Neural cell (in vitro differentiated cells): ENCODE data around the gene NBPF11. TPM values are rescaled to one million over a fixed set of nuclear protein-coding genes. Genes with fewer than 3 reads are reported as not detected.
"Not testable (repeated sequence)": the region's sequence is repeated elsewhere in the genome, so short reads cannot be mapped to it uniquely, and the experiment has no call there.

Experiments used
- H2AFZ ChIP-seq: fragments of 200-600, 300-800 bp; sonication (generic), shearing (Covaris generic); 2 replicates; pipeline ENCODE4 v1.6.0; 2014; ENCODE audit warnings: low read depth, mild to moderate bottlenecking, antibody characterized with exemption, low read length, moderate library complexity
- H3F3A ChIP-seq: fragments of 200-600 bp; shearing (Covaris generic); 2 replicates; pipeline ENCODE4 v1.6.1; 2016; ENCODE audit warnings: mild to moderate bottlenecking, moderate library complexity, mixed read lengths, antibody characterized with exemption, low read length; ENCODE audit not compliant: insufficient read depth, poor library complexity, severe bottlenecking
- H3K27ac ChIP-seq: fragments of 200-600, 300-800 bp; sonication (generic), shearing (Covaris generic); 2 replicates; pipeline ENCODE4 v1.5.1; 2014; ENCODE audit warnings: mild to moderate bottlenecking, low read length, moderate library complexity
- H3K27me3 ChIP-seq: fragments of 300-800, 200-600 bp; sonication (generic), shearing (Covaris generic); 2 replicates; pipeline ENCODE4 v1.6.0; 2014; ENCODE audit warnings: mild to moderate bottlenecking, low read depth, low read length, moderate library complexity; ENCODE audit not compliant: insufficient read depth
- H3K36me3 ChIP-seq: fragments of 300-800, 200-600 bp; sonication (generic), shearing (Covaris generic); 2 replicates; pipeline ENCODE4 v1.5.1; 2014; ENCODE audit warnings: mild to moderate bottlenecking, antibody characterized with exemption, low read length, moderate library complexity; ENCODE audit not compliant: insufficient read depth
- H3K4me2 ChIP-seq: fragments of 300-800, 200-600 bp; sonication (generic), shearing (Covaris generic); 2 replicates; pipeline ENCODE4 v1.6.0; 2014; ENCODE audit warnings: mild to moderate bottlenecking, low read length
- H3K4me3 ChIP-seq: fragments of 300-800, 200-600 bp; sonication (generic), shearing (Covaris generic); 2 replicates; pipeline ENCODE4 v1.5.1; 2014; ENCODE audit warnings: mild to moderate bottlenecking, low read length, moderate library complexity
- H3K79me2 ChIP-seq: fragments of 200-600 bp; shearing (Covaris generic); replicated peaks from 2 replicates; pipeline ENCODE4 v1.6.0; 2014; ENCODE audit warnings: mild to moderate bottlenecking, low read length, moderate library complexity; ENCODE audit not compliant: insufficient read depth
- H3K9ac ChIP-seq: fragments of 300-800, 200-600 bp; sonication (generic), shearing (Covaris generic); 2 replicates; pipeline ENCODE4 v1.6.1; 2016; ENCODE audit warnings: mild to moderate bottlenecking, low read length, mixed read lengths
- H3K9me2 ChIP-seq: fragments of 200-600 bp; shearing (Covaris generic); 2 replicates; pipeline ENCODE4 v1.6.1; 2016; ENCODE audit warnings: mild to moderate bottlenecking, low read length, mixed read lengths; ENCODE audit not compliant: insufficient read depth
- H3K9me3 ChIP-seq: fragments of 200-600, 300-800 bp; sonication (generic), shearing (Covaris generic); 2 replicates; pipeline ENCODE4 v1.6.1; 2016; ENCODE audit warnings: mild to moderate bottlenecking, mixed run types, low read length, moderate library complexity, mixed read lengths
- H4K20me1 ChIP-seq: fragments of 200-600 bp; shearing (Covaris generic); 2 replicates; pipeline ENCODE4 v1.6.1; 2016; ENCODE audit warnings: mild to moderate bottlenecking, mixed run types; ENCODE audit not compliant: insufficient read depth
- polyA plus RNA-seq: library from polyadenylated mRNA; depleted of rRNA; stranded (reverse); fragments of >200 nt; gene quantifications from 2 replicates; pipeline ENCODE4 v1.2.3, GENCODE V29; 2014

NBPF11 gene
- polyA plus RNA-seq, 1 donor from 2014 or later = 21.8 TPM

DNA sequence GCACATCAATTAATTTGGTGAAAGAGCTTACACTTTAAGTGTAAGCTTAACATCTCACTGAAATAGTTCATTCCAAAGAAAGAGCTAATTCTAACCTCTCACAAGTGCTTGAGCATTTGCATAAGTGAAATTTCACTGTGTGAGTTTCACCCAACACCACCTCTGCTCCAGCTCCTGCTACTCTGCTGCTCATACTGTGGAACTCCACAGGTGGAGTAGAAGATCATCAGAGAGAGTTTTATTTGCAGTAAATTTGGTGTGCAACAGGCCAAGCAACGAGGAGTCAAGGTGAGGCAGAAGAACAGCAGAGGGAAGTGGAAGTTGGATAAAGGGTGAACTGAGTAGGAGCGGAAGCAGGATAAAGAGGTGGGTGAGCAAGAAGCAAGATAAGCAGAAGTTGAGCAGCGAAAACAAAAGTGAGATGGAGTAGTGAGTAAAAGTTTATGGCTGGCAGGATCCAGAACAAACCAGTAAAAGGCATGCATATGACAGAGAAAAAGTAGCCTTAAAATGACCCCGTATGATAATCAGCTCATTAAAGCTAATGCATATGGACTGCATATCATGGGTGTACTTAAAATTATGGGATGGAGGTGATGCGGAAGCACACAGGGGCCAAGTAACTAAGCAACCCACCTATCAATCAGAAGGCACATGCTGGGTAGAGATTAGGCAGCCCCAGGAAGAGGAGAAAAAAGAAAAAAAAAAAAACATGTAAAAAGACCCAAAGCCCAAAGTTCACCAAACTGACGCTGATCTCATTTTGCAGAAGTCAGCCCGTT is 3.6 kb upstream of the NBPF11 start:
- H3K79me2 ChIP-seq, H3K4me2 ChIP-seq, H3K9me2 ChIP-seq, H4K20me1 ChIP-seq, H3K9ac ChIP-seq, H2AFZ ChIP-seq, H3K27me3 ChIP-seq, H3K4me3 ChIP-seq, H3K9me3 ChIP-seq, H3F3A ChIP-seq, H3K27ac ChIP-seq, H3K36me3 ChIP-seq: not testable (repeated sequence)

DNA sequence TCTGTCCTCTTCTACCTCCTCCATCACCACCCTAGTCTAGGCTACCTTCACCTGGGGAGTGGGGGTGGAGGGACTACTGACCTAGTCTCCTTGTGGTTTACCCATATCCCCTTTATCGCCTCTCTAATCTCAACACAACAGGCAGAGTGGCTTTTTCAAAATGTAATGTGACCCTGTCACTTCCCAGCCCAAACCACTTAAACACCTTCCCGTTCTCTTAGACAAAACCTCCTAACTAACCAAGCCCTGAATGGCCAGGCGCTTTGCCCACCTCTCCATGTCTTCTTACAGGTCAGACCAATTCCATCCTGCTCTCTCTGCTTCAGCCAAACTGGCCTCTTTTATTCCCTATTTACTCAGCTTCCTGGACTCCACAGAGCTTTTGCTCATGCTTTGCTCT is 714 bp upstream of the NBPF11 start:
- H3K9me2 ChIP-seq, H3K27ac ChIP-seq, H3K4me3 ChIP-seq, H3K9ac ChIP-seq, H3K4me2 ChIP-seq, H3K9me3 ChIP-seq, H3K79me2 ChIP-seq, H3K27me3 ChIP-seq, H4K20me1 ChIP-seq, H3F3A ChIP-seq, H2AFZ ChIP-seq, H3K36me3 ChIP-seq: not testable (repeated sequence)

DNA sequence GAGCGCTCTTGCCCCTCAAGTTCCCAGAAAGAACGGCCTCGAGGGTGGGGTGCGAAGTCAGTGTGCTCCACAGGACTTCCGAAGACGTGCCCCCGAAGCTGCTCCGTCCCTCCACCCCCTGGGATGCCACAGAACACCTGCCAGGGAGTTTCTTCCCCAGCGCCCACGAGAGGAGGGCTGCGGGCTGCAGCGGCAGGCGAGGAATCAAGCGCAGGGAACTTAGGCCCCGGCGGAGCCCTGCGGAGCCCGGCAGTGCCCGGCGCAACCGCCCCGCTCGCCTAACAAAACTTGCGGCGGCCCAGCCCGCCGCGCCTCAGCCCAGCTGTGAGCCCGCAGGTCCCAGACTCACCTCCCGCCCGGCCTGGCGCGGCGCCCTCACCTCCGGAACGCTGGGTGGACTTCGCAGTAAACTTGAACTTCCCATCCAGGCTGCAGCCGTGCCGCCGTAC is 686 bp downstream of the NBPF11 start:
- H3K4me2 ChIP-seq, H4K20me1 ChIP-seq, H3K36me3 ChIP-seq, H3F3A ChIP-seq, H2AFZ ChIP-seq, H3K79me2 ChIP-seq, H3K9me3 ChIP-seq, H3K27me3 ChIP-seq, H3K9me2 ChIP-seq: not testable (repeated sequence)
- H3K9ac ChIP-seq = peak overlapping the region; percentile 67
- peak overlapping the region; percentile 67 for H3K4me3 ChIP-seq
- peak overlapping the region; percentile 37 for H3K27ac ChIP-seq

DNA sequence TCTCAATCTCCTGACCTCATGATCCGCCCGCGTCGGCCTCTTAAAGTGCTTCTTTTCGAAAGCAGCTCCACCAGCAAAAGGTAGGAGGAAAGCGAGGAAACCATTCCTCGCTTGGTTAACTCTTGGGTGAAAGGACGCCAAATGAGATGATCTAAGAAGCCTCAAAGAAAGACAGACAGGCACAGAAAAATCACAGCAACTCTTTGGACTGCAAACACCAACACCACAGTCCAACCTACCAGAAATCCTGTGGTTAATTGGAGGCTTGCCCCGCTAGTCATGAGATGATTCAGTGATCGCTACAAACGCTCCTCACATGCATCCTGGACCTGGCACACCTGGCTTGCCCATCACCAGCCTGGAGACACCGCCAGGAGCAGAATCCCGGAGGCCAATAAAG is 1.1 kb downstream of the NBPF11 start:
- H3K79me2 ChIP-seq, H3K9me3 ChIP-seq, H3K27me3 ChIP-seq, H3K36me3 ChIP-seq, H3K9me2 ChIP-seq, H3F3A ChIP-seq, H3K4me2 ChIP-seq, H3K27ac ChIP-seq, H4K20me1 ChIP-seq, H2AFZ ChIP-seq: not testable (repeated sequence)
- Histone ChIP-seq H3K9ac (peak overlapping the region; percentile 67), H3K4me3 (peak overlapping the region; percentile 67)

DNA sequence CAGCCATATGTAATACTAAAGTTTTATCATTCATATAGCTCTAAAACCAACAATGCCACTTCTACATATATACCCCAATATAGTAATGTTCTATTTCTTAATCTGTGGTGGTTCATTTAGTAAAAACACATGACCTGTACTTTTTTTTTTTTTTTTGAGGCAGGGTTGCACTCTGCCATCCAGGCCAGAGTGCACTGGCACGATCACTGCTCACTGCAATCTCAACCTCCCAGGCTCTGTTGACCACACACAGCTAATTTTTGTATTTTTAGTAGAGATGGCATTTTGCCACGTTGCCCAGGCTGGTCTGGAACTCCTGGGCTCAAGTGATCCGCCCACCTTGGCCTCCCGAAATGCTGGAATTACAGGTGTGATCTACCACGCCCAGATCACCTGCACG is 2.1 kb downstream of the NBPF11 start:
- not testable (repeated sequence) for H3K9me3 ChIP-seq, H3K4me3 ChIP-seq, H3F3A ChIP-seq

DNA sequence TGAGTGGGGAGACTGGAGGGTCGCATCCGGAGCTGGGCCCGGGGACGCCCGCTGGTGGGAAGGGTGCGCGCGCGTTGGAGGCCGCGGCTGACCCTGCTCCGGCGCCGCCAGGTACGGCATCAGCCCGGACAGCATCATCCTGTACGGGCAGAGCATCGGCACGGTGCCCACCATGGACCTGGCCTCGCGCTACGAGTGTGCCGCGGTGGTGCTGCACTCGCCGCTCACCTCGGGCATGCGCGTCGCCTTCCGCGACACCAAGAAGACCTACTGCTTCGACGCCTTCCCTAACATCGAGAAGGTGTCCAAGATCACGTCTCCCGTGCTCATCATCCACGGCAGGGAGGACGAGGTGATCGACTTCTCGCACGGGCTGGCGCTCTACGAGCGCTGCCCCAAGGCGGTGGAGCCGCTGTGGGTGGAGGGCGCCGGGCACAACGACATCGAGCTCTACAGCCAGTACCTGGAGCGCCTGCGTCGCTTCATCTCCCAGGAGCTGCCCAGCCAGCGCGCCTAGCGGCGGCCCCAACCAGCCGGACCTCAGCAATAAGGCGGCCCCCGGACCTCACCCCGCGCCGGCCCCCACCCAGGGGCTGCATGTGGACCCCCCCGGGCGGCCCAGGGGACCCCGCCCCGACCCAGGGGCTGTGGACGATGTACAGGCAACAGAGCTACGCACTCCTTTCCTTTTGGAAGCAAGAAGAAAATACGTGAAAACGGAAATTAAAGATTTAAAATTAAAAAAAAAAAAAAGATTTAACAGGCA is 2.8 kb downstream of the NBPF11 start:
- not testable (repeated sequence) for H3K4me2 ChIP-seq, H3F3A ChIP-seq, H3K79me2 ChIP-seq, H2AFZ ChIP-seq, H3K27me3 ChIP-seq, H3K9ac ChIP-seq, H3K27ac ChIP-seq, H3K9me2 ChIP-seq, H3K36me3 ChIP-seq, H3K4me3 ChIP-seq, H4K20me1 ChIP-seq, H3K9me3 ChIP-seq

More for the DNA sequence above, 2.1 kb downstream of the NBPF11 start:
- not testable (repeated sequence) for H3K27me3 ChIP-seq, H3K9ac ChIP-seq, H4K20me1 ChIP-seq, H3K36me3 ChIP-seq, H3K9me2 ChIP-seq, H3K79me2 ChIP-seq, H3K4me2 ChIP-seq, H2AFZ ChIP-seq, H3K27ac ChIP-seq

DNA sequence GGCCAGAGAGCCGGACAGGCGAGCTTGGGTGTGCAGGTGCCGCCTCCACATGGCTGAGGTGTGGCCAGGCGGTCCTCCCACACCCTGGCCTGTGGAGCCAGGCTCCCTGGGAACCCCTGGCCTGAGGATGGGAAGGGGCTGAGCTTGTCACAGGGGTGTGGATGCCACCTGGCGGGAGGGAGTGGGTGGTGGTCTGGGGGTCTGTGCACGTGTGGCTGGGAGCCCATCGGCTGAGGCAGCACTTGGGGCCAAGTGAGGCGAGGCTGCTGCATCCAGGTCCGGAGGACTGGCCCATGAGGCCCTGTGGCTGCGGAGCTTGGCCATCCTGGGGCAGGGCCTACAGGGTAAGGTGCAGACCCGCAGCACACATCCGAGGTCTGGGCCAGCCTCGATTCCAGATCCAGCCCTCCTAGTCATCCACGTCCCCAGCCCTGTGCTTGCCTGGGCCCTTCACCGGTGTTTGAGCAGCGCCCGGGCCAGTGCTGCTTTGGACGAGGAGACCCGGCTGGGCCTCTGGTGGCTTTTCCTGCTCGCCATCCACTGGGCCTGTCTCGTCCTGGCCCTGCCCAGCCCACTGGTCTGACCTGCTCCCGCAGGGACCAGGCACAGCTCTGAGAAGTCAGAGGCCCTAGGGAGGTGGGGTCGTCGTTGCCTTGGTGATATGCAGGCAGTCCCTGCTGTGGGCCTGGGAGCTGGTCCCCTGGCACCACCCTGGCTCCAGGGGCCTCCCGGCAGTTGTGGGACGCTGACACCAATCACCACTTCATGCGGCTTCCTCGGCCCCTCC is 4.8 kb downstream of the NBPF11 start:
- not testable (repeated sequence) for H3K4me3 ChIP-seq, H3K27ac ChIP-seq

More for the DNA sequence above, 4.8 kb downstream of the NBPF11 start:
- not testable (repeated sequence) for H2AFZ ChIP-seq, H3K4me2 ChIP-seq, H3F3A ChIP-seq, H3K36me3 ChIP-seq, H4K20me1 ChIP-seq, H3K27me3 ChIP-seq, H3K79me2 ChIP-seq, H3K9me3 ChIP-seq, H3K9ac ChIP-seq, H3K9me2 ChIP-seq
